ENCODE results near the gene SNAPC5.

DNA sequence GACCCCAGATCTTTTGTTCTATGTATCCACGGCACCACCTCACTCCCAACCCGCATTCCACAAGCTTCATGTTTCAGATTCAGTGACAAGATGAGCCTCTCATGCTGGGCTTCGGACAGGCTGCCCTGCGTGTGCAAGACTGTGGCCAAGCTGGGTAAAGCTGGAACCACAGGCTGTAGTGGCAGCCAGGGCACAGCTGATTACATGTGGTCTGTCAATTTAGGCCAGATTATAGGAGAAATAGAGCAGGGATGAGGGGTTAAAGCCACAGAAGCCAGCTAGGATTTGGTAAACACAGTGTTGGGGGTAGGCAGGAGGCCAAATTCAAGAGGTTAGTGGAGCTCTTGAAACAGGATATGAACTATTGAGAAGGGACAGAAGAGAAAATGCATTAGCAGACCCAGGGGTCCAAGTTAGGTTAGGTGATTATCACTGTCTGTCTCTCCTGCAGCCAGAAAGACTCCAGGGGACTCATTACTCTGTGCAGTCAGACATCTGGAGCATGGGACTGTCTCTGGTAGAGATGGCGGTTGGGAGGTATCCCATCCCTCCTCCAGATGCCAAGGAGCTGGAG, 12.9 kb downstream of the SNAPC5 start:
- TF ChIP-seq, protein P1, sequence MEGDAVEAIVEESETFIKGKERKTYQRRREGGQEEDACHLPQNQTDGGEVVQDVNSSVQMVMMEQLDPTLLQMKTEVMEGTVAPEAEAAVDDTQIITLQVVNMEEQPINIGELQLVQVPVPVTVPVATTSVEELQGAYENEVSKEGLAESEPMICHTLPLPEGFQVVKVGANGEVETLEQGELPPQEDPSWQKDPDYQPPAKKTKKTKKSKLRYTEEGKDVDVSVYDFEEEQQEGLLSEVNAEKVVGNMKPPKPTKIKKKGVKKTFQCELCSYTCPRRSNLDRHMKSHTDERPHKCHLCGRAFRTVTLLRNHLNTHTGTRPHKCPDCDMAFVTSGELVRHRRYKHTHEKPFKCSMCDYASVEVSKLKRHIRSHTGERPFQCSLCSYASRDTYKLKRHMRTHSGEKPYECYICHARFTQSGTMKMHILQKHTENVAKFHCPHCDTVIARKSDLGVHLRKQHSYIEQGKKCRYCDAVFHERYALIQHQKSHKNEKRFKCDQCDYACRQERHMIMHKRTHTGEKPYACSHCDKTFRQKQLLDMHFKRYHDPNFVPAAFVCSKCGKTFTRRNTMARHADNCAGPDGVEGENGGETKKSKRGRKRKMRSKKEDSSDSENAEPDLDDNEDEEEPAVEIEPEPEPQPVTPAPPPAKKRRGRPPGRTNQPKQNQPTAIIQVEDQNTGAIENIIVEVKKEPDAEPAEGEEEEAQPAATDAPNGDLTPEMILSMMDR (IDR thresholded peaks at IDR 0.05 in 4 of 5, conservative IDR thresholded peaks at IDR 0.05 in 1 of 5): no peak
- TF ChIP-seq POLR2A (IDR thresholded peaks at IDR 0.05): no peak
